HG03354 (cell line): ENCODE measurements around the gene MYH14.

Experiments
- ATAC-seq: cut with Tn5 transposase; IDR thresholded peaks from one replicate; pipeline ENCODE4 v1.9.1; 2021; ENCODE audit warnings: mild to moderate bottlenecking; ENCODE audit not compliant: unreplicated experiment, poor library complexity, severe bottlenecking

The MYH14 gene

DNA sequence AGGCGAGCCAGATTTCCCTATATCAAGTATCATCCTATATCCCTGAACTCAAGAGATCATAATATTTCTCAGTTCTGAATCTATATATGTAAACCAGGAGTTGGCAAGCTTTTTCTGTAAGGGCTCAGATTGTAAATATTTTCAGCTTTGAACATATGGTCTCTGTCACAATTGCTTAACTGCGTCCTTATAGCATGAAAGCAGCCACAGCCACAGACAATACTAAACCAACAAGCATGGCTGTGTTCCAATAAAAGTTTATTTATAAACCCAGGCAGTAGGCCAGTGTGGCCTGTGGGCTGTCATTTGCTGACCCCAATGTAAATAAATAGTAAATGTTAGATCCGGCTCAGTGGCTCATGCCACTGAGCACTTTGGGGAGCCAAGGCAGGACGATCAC, 12.2 kb upstream of the MYH14 start:
- ATAC-seq = no peak

DNA sequence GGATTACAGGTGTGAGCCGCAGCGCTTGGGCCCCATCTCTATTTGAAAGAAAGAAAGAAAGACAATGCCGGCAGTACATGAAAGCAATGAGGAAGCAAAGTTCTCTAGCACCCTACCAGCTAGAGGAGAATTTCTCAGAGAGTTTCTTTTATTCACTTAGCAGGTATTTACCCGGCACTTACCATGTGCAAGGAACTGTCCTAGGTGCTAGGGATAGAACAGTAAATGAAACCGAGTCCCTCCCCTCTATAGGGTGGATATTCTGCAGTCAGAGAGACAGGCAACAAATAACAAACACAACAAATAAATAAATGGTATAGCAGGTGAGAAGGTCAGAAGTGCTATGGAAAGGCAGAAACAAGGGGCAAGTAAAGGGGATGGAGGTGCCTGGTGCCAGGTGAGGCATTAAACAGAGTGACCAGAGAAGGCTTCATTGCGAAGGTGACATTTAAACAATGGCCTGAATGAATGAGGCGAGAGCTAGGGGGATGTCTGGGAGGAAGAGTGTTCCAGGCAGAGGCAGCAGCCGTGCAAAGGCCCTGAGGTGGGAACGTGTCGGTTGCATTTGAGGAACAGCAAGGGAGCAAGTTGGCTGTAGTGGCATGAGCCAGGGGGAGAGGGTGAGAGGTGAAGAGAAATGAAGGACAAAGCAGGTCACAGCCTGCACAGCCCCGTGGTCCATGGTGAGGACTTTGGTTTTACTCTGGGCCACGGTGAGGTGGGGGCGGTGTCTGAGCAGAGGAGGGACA, 10.8 kb upstream of the MYH14 start:
- ATAC-seq = no peak

DNA sequence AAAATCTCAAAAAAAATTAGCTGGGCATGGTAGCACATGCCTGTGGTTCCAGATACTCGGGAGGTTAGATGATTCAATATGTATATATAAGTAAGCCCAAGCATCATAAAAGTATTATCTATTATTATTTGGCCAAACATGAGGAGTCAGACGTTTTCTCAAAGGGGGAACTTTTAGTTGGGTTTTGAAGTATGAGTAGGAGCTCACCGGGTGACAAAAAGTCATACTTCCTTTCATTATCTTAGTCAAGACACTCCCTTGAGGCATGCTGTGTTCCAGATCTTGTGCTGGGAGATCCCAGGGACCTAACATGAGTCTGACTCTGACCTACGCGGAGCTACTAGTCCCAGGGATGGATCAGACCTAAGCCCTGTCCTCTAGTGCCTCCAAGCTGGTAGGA, 8.2 kb upstream of the MYH14 start:
- no peak for ATAC-seq

DNA sequence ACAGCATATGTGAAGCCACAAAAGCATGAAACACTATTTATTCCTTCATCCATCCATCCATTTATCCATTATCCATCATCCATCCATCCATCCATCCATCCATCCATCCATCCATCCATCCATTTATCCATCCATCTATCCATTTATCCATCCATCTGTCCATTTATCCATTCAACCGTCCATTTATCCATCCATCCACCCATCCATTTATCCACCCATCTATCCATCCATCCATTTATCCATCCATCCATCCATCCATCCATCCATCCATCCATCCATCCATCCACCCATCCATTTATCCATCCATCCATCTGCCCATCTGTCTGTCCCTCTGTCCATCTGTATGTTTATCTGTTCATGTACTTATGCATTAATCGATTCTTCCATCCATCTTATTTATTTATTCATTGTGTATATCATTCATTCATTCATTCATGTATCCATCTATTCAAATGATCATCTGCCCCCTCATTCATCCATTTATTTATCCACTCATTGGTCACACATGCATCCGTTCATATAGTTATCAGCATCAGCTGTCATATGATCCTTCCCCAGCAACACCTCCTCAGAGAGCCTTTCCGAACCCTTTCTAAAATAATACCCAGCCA, 7.0 kb upstream of the MYH14 start:
- ATAC-seq = no peak

GRCh38 chr19:50197348-50197747, 6.1 kb upstream of the MYH14 start:
- no peak for ATAC-seq

- ATAC-seq = no peak
These were observed 4.8 kb upstream of the MYH14 start for GRCh38 chr19:50198431-50199258.

DNA sequence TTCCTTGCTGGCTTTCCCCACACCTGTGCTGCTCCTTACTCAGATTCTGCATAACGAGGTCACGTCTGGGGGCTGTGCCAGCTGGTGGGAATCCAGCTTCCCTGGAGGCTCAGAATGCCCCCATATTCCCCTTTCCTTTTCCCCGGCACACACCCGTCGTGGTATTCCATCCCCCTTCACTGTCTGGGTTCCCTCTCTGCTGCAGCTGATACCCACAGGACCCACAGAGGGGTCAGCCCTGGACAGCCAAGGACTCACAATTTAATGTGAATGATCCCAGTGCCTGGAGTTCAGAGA, 4.2 kb upstream of the MYH14 start:
- no peak for ATAC-seq

- ATAC-seq = no peak
These were observed 1.0 kb upstream of the MYH14 start for GRCh38 chr19:50202386-50202785.

GRCh38 chr19:50202962-50203280, 501 bp upstream of the MYH14 start:
- no peak for ATAC-seq

GRCh38 chr19:50204081-50204428, 633 bp downstream of the MYH14 start:
- ATAC-seq = no peak

GRCh38 chr19:50204811-50205675, 1.6 kb downstream of the MYH14 start:
- ATAC-seq = no peak

GRCh38 chr19:50205681-50206138, 2.3 kb downstream of the MYH14 start:
- ATAC-seq = no peak

- no peak for ATAC-seq
These were observed 2.8 kb downstream of the MYH14 start for GRCh38 chr19:50206191-50206590.

GRCh38 chr19:50207730-50208129, 4.3 kb downstream of the MYH14 start:
- ATAC-seq = no peak

- no peak for ATAC-seq
These were observed 5.7 kb downstream of the MYH14 start for GRCh38 chr19:50209131-50209530.

DNA sequence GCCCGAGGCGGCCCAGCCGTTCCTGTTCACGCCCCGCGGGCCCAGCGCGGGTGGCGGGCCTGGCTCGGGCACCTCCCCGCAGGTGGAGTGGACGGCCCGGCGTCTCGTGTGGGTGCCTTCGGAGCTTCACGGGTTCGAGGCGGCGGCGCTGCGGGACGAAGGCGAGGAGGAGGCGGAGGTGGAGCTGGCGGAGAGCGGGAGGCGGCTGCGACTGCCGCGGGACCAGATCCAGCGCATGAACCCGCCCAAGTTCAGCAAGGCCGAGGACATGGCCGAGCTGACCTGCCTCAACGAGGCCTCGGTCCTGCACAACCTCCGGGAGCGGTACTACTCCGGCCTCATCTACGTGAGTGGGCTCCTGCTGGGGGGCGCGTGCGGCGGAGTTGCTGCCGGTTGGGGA, 7.0 kb downstream of the MYH14 start:
- no peak for ATAC-seq

DNA sequence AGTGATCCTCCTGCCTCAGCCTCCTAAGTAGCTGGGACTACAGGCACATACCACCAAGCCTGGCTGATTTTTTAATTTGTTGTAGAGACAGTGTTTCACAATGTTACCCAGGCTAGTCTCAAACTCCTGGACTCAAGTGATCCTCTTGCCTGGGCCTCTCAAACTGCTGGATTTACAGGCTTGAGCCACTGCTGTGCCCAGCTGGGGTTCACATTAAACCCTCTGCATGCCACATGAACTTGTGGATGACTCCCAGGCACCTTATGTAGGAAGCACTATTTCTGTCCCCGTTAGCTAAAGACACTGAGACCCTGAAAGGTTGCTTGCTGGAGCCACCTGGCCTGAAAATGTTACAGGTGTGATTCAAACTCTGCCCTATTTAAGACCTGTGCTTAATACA, 10.5 kb downstream of the MYH14 start:
- no peak for ATAC-seq

DNA sequence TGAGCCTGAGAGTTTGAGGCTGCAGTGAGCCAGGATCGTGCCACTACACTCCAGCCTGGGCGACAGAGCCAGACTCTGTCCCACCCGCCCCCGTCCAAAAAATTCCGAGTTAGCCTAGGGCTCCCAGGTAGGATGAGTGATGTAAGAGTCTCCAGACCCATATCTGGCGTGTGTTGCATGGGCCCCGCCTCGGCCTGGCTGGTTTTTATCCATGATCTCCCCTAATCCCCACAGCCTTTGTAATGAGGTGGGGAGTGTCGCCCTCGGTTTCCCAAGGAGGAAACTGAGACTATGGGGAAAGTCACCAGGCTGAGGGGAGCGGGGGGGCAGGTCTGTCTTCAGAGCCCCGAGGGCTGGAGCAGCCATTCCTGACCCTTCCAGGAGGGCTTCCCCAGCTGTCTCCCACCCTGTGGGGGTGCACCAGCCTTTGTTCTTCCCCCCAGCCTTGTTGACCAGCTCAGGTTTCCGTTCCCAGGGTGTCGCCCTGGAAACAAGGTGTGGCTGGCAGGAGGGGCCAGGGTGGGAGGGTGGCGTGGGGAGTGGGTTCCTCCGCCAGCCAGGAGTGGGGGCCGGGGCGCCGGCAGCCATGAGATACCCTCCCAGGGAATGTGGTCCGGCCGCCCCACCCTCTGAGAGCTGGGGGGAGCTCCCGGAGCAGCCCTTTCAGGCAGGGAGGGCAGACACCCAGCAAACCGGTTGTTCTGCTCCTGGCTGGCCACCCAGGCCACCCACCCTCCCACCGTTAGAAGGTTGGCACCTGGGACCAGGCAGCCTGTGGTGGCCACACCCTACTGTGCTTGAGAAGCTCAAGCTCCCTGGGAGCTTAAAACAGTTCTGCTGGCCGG, 11.5 kb downstream of the MYH14 start:
- no peak for ATAC-seq

DNA sequence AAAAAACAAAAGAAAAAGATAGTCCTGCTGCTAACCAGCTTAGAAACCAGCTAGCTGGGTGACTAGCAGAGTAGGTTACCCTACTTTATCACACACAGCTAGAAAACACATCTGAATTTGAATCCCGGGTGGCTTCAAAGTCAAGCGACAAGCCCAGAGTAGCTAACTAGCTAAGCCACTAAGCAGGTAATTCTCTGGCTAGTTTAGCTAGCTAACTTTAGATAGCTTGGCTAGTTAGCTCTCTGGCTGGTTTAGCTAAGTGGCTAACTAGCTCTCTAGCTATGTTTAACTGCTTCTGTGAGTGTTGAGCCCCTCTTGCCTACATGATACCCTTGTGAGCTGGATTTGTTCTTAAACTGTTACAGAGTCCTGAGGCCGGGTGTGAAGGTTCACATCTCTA, 12.4 kb downstream of the MYH14 start:
- ATAC-seq = no peak
